GM19455 (cell line): ENCODE data around the gene COQ10A.
A peak's percentile ranks its signal among the peaks of the same experiment; 100 is the strongest.

Experiments
- ATAC-seq: cut with Tn5 transposase; IDR thresholded peaks from one replicate; pipeline ENCODE4 v1.9.1; 2021; ENCODE audit not compliant: unreplicated experiment

The COQ10A gene

DNA sequence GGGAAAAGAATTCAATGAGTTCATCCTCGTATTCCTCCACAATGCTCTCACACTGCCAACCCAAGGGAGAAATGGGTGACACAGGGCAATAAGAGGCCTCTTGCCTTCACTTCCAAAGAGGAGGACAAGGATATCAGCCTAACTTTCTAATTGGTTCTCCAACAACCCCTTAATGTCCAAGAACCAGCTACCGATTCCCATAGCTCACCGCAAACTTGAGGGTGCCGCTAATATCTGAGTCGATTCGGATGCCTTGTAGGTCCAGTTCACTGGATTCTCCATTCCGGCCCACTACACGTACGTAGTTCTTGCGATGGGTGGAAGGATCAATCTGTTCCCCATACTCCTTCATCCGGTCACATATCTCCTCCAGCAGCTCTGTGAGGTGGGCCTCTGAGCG, 44.3 kb downstream of the COQ10A start:
- no peak for ATAC-seq

DNA sequence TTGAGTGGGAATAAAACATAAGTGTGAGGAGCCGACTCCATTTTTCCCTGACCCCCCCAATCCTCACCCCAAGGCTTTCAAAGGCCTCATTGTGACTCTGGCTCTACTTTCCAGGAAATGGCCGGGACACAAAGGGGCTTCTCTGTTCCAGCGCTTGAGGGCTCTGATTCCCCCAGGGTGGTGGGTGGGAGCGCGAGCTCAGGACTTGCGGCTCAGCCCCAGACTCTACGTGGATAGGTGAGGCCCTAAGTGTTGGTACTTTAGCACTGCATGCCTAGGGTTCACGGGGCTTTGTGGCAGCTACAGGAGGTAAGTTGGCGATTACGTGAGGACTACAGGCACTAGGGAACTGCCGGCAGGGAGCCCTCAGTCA, 48.5 kb downstream of the COQ10A start:
- no peak for ATAC-seq

DNA sequence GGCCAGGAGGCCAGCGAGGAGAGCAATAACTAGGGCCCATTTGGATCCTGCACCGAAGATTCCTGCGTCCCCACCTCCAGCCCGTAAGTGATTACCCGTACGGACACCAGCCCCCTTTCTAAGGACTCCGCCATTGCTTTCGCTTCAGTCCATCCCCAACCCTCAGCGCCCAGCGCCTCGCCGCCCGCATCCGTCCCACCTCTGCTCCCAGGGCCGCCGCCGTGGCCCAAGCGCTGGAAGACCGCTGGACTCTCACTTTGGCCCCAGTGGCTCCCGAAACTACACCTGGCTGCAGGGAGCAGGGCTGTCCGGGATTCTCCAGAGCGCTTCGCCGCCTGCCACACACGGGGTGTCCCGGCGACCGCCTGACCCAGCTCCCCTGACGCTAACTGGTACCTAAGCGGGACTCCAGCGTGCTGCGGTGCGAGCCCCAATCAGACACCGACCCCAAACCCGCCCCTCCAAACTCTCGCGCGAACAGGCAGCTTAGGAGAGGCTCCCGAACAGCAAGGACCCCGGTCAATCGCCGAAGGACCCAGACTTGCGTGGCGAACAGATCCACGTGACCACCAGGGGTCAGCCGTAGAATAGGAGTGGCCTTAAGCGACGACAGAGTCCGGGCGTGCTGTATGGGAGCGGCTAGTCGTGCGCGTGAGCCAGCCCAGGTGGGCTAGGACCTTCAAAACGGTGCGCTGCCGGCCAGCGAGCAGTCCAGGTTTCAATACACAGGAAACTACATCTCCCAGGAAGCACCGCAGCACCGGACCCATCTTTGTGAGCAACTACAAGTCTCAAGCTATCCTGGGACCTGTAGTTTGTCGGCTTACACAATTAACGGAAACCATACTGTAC, 49.1 kb downstream of the COQ10A start, which contains the start of gene CNPY2:
Gene CNPY2, minus strand, starts transcription at position 367 of the 852 bp plus-strand sequence. CDS start 771 bp downstream, outside the sequence.
- peak; percentile 89 for ATAC-seq

DNA sequence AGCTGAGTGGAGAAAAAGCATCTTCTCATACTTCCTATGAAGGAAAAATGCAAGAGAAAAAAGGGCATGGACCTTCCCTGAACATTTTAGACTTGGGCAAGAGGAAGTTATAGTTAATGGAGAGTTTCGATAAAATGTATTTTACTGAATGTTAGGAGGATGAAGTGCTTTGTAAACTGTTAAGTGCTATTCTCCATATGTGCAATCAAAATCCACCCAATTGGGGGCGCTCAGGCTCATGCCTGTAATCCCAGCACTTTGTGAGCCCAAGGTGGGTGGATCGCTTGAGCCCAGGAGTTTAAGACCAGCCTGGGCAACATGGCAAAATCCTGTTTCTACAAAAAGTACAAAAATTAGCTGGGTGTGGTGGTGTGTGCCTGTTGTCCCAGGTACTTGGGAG, 50.9 kb downstream of the COQ10A start:
- no peak for ATAC-seq
